ENCODE measurements around the gene WDFY3.

WDFY3 gene

DNA sequence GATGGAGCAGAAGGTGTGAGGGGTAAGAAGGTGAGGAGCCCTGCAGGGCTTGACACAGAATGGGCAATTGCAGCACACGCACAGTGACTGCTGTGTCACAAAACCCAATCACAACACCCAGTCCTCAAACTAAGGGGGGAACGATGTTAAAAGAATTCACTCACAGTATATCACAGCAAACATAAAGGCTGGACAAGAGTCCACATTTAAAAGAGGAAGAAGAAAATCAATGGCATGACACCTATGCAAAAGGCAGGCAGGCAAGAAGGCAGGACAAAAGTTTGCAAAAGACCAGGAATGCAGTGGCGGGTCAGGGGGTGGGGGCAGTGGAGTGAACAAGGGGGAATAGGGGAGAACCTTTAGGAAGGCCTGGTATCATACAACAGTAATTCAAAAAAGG, 305.9 kb downstream of the WDFY3 start:
- TF ChIP-seq CTCF (IDR thresholded peaks at IDR 0.05; ENCODE audit: low read depth, low read length), result no peak
- H3K4me3 ChIP-seq (replicated peaks in 1 of 2; ENCODE audit: low read depth in 2 of 2, low read length in 2 of 2), result no peak overlapping the region
- DNase-seq (ENCODE audit: low read depth in 2 of 2), result no peak

DNA sequence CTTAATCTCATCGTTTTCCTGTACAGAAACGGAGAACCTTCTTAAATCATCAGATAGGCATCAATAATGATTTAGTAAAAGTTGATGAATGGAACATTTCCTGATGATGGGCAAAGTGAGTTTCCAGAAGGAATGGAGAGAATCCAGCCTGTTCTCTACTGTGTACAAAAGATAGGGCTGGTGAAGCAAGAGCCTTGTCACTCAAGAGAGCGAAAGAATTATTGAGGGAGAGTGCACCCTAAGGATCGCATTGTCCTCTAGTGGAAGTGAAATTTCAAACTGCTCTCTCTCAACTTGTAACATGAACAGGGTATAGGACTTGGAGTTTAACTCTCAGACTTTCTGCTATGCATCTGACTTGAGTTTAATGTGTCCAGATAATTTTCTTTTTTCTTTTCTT, 314.0 kb downstream of the WDFY3 start:
- no peak overlapping the region for H3K4me3 ChIP-seq (replicated peaks in 1 of 2; ENCODE audit: low read depth in 2 of 2, low read length in 2 of 2)
- TF ChIP-seq CTCF (IDR thresholded peaks at IDR 0.05; ENCODE audit: low read depth, low read length), result no peak
- DNase-seq (ENCODE audit: low read depth in 2 of 2), result no peak

GRCh38 chr4:84651499-84651898, 315.0 kb downstream of the WDFY3 start:
- H3K4me3 ChIP-seq (replicated peaks in 1 of 2; ENCODE audit: low read depth in 2 of 2, low read length in 2 of 2), result no peak overlapping the region
- TF ChIP-seq CTCF (IDR thresholded peaks at IDR 0.05; ENCODE audit: low read depth, low read length), result no peak
- DNase-seq (ENCODE audit: low read depth in 2 of 2), result no peak

- DNase-seq (ENCODE audit: low read depth in 2 of 2), result no peak
- H3K4me3 ChIP-seq (replicated peaks in 1 of 2; ENCODE audit: low read depth in 2 of 2, low read length in 2 of 2), result no peak overlapping the region
- TF ChIP-seq CTCF (IDR thresholded peaks at IDR 0.05; ENCODE audit: low read depth, low read length), result no peak
These were observed 317.4 kb downstream of the WDFY3 start for GRCh38 chr4:84648863-84649647.

GRCh38 chr4:84648178-84648577, 318.3 kb downstream of the WDFY3 start:
- no peak overlapping the region for H3K4me3 ChIP-seq (replicated peaks in 1 of 2; ENCODE audit: low read depth in 2 of 2, low read length in 2 of 2)
- no peak for DNase-seq (ENCODE audit: low read depth in 2 of 2)
- TF ChIP-seq CTCF (IDR thresholded peaks at IDR 0.05; ENCODE audit: low read depth, low read length), result no peak

- DNase-seq (ENCODE audit: low read depth in 2 of 2), result peak; percentile 28 to 31
- no peak overlapping the region for H3K4me3 ChIP-seq (replicated peaks in 1 of 2; ENCODE audit: low read depth in 2 of 2, low read length in 2 of 2)
These were observed 319.1 kb downstream of the WDFY3 start for GRCh38 chr4:84647312-84647884.

More at GRCh38 chr4:84647312-84647884, 319.1 kb downstream of the WDFY3 start:
- TF ChIP-seq CTCF (IDR thresholded peaks at IDR 0.05; ENCODE audit: low read depth, low read length), result no peak

Data from cardiac fibroblast (primary cell).